ENCODE data around the gene SAPCD2.

DNA sequence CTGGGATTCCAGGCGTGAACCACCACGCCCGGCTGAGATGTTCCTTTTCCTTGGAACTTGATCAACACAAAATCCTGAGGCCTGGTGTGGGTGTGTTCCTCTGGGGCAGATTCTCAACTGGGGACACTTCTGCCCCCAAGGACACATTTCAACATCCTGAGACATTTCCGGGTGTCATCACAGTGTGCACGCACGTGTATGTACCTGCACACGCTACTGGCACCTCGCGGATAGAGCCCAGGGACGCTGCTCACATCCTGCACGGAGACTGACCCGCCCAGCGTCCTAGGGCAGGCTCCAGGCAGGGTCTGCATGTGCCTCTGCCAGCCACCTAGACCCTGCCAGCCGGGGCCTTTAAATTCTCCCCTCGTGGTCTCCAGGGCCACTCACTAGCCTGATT is 8.0 kb downstream of the SAPCD2 start:
- TF ChIP-seq CTCF (IDR thresholded peaks at IDR 0.05) (no peak), POLR2AphosphoS5 (IDR thresholded peaks at IDR 0.05) (no peak)

All from prostate gland (tissue), 2 donors.